ENCODE results near the gene KDELR3. TPM values are rescaled to one million over a fixed set of nuclear protein-coding genes. Genes with fewer than 3 reads are reported as not detected.
A peak's percentile ranks its signal among the peaks of the same experiment; 100 is the strongest.

The KDELR3 gene
- total RNA-seq, 4 donors from 2014 or later, result 5.6 to 12.5 (median 8.7) TPM; not detected in 1

- Histone ChIP-seq H3K4me1 (peaks cover 15 to 39% (median 28%) of the 10 kb centered on the region in 4 donors), H3K36me3 (peaks cover 0 to 3% (median 0%) of the 10 kb centered on the region in 4 donors), H3K27ac (peak within 1 kb of the TSS; percentile 97 to 100 (median 98)), H3K9me3 (no peaks in the 10 kb centered on the region), H3K4me3 (peak within 1 kb of the TSS; percentile 67 to 90 (median 82)), H3K27me3 (no peaks in the 10 kb centered on the region)
- TF ChIP-seq POLR2AphosphoS5 (IDR thresholded peaks at IDR 0.05), result peak; percentile 81 to 94 (median 86)
- TF ChIP-seq CTCF (IDR thresholded peaks at IDR 0.05), result peak in 3 of 5 experiments; percentile 24 to 64 (median 55)
- peak; percentile 82 for TF ChIP-seq POLR2A (IDR thresholded peaks at IDR 0.05)
- no peak for TF ChIP-seq EP300 (IDR thresholded peaks at IDR 0.05; ENCODE audit: low read depth)
- intact Hi-C loops (cut with DNase I; ENCODE audit: low total_unique reads) (loop anchor here (2.0 kb wide), 1 partner anchor 62 kb away; no protein-coding TSS in a partner anchor), in situ Hi-C loops (cut with MboI; ENCODE audit: low pct_ligation_motif_present in 1 of 4, low pct_unique_long_range_greater_than_20kb in 1 of 4, low sequenced_read_pairs in 3 of 4) (no loop called here)
- 3% methylated on average over 59 of the region's 83 CpGs; no CpG with 5 or more reads in 1 of the 2 donors for WGBS, 2 donors (ENCODE audit: low coverage in 1 of 2)
- DNase-seq, result peak; percentile 95
Observed at GRCh38 chr22:38506118-38506962, 38.4 kb downstream of the KDELR3 start, which contains the start of gene DDX17. TSS of gene DDX17 (minus strand) at chr22:38506311.

GRCh38 chr22:38510416-38510970 lies 42.6 kb downstream of the KDELR3 start:
- TF ChIP-seq POLR2A (IDR thresholded peaks at IDR 0.05) (no peak), POLR2AphosphoS5 (IDR thresholded peaks at IDR 0.05) (no peak), CTCF (IDR thresholded peaks at IDR 0.05) (no peak), EP300 (IDR thresholded peaks at IDR 0.05; ENCODE audit: low read depth) (no peak)
- Histone ChIP-seq H3K27me3 (no peaks in the 10 kb centered on the region), H3K4me3 (no peak overlapping the region), H3K36me3 (no peaks in the 10 kb centered on the region), H3K9me3 (no peaks in the 10 kb centered on the region), H3K4me1 (peaks cover 0 to 8% (median 3%) of the 10 kb centered on the region in 4 donors), H3K27ac (no peak overlapping the region)
- 88% methylated on average over 4 to 5 of the region's 5 CpGs for WGBS, 2 donors (ENCODE audit: low coverage in 1 of 2)
- in situ Hi-C loops (cut with MboI; ENCODE audit: low pct_ligation_motif_present in 1 of 4, low pct_unique_long_range_greater_than_20kb in 1 of 4, low sequenced_read_pairs in 3 of 4), result no loop called here
- no peak for DNase-seq
- intact Hi-C loops (cut with DNase I; ENCODE audit: low total_unique reads), result no loop called here

- 68 to 100% methylated on average over 1 of the region's 1 CpG for WGBS, 2 donors (ENCODE audit: low coverage in 1 of 2)
- H3K27me3 ChIP-seq, result no peaks in the 10 kb centered on the region
- in situ Hi-C loops (cut with MboI; ENCODE audit: low pct_ligation_motif_present in 1 of 4, low pct_unique_long_range_greater_than_20kb in 1 of 4, low sequenced_read_pairs in 3 of 4), result no loop called here
- no peaks in the 10 kb centered on the region for H3K4me1 ChIP-seq
- DNase-seq, result peak; percentile 28
- no peak overlapping the region for H3K4me3 ChIP-seq
- H3K36me3 ChIP-seq, result no peaks in the 10 kb centered on the region
- H3K27ac ChIP-seq, result no peak overlapping the region
- intact Hi-C loops (cut with DNase I; ENCODE audit: low total_unique reads), result no loop called here
- TF ChIP-seq CTCF (IDR thresholded peaks at IDR 0.05) (peak in 3 of 5 experiments; percentile 15 to 25 (median 18)), POLR2AphosphoS5 (IDR thresholded peaks at IDR 0.05) (no peak)
- no peaks in the 10 kb centered on the region for H3K9me3 ChIP-seq
Observed at GRCh38 chr22:38513063-38513462, 45.2 kb downstream of the KDELR3 start.

- TF ChIP-seq POLR2A (IDR thresholded peaks at IDR 0.05) (no peak), EP300 (IDR thresholded peaks at IDR 0.05; ENCODE audit: low read depth) (no peak), CTCF (IDR thresholded peaks at IDR 0.05) (no peak), POLR2AphosphoS5 (IDR thresholded peaks at IDR 0.05) (no peak)
- DNase-seq, result peak; percentile 64
- 75 to 82% methylated on average over 1 to 4 of the region's 4 CpGs for WGBS, 2 donors (ENCODE audit: low coverage in 1 of 2)
- Histone ChIP-seq H3K36me3 (no peaks in the 10 kb centered on the region), H3K4me1 (peaks cover 0 to 3% (median 0%) of the 10 kb centered on the region in 4 donors), H3K27me3 (no peaks in the 10 kb centered on the region), H3K27ac (no peak overlapping the region), H3K4me3 (no peak overlapping the region), H3K9me3 (no peaks in the 10 kb centered on the region)
- intact Hi-C loops (cut with DNase I; ENCODE audit: low total_unique reads), result no loop called here
- in situ Hi-C loops (cut with MboI; ENCODE audit: low pct_ligation_motif_present in 1 of 4, low pct_unique_long_range_greater_than_20kb in 1 of 4, low sequenced_read_pairs in 3 of 4), result no loop called here
Observed at GRCh38 chr22:38518620-38519019, 50.7 kb downstream of the KDELR3 start.
